ENCODE measurements around the gene ERCC1. TPM values are rescaled to one million over a fixed set of nuclear protein-coding genes. Genes with fewer than 3 reads are reported as not detected.

The ERCC1 gene
- total and polyA plus RNA-seq, 7 donors = 27.3 to 67.0 (median 41.8) TPM

- Histone ChIP-seq H3K4me1 (peaks cover 0 to 36% (median 30%) of the 10 kb centered on the region in 4 donors), H3K36me3 (no peaks in the 10 kb centered on the region), H3K4me3 (no peak overlapping the region), H3K27me3 (no peaks in the 10 kb centered on the region), H3K9me3 (no peaks in the 10 kb centered on the region), H3K27ac (no peak overlapping the region)
- no peak for DNase-seq
- intact Hi-C loops (cut with DNase I) = no loop called here
- TF ChIP-seq, protein P1, sequence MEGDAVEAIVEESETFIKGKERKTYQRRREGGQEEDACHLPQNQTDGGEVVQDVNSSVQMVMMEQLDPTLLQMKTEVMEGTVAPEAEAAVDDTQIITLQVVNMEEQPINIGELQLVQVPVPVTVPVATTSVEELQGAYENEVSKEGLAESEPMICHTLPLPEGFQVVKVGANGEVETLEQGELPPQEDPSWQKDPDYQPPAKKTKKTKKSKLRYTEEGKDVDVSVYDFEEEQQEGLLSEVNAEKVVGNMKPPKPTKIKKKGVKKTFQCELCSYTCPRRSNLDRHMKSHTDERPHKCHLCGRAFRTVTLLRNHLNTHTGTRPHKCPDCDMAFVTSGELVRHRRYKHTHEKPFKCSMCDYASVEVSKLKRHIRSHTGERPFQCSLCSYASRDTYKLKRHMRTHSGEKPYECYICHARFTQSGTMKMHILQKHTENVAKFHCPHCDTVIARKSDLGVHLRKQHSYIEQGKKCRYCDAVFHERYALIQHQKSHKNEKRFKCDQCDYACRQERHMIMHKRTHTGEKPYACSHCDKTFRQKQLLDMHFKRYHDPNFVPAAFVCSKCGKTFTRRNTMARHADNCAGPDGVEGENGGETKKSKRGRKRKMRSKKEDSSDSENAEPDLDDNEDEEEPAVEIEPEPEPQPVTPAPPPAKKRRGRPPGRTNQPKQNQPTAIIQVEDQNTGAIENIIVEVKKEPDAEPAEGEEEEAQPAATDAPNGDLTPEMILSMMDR (IDR thresholded peaks at IDR 0.05) = no peak
- TF ChIP-seq EP300 (IDR thresholded peaks at IDR 0.05) = no peak
- TF ChIP-seq POLR2A (IDR thresholded peaks at IDR 0.05) = no peak
- no peak for TF ChIP-seq POLR2AphosphoS5 (IDR thresholded peaks at IDR 0.05)
- 85 to 90% methylated on average over 16 of the region's 16 CpGs for WGBS, 2 donors
Observed at GRCh38 chr19:45471111-45471930, 47.6 kb upstream of the ERCC1 start.

- Histone ChIP-seq H3K36me3 (no peaks in the 10 kb centered on the region), H3K9me3 (no peaks in the 10 kb centered on the region), H3K27ac (no peak overlapping the region), H3K4me1 (peaks cover 0 to 36% (median 30%) of the 10 kb centered on the region in 4 donors), H3K4me3 (no peak overlapping the region), H3K27me3 (no peaks in the 10 kb centered on the region)
- WGBS, 2 donors = 92 to 93% methylated on average over 15 of the region's 15 CpGs
- DNase-seq = no peak
- intact Hi-C loops (cut with DNase I) = no loop called here
- TF ChIP-seq POLR2A (IDR thresholded peaks at IDR 0.05) = no peak
- TF ChIP-seq, protein P1 (IDR thresholded peaks at IDR 0.05) = no peak
- no peak for TF ChIP-seq EP300 (IDR thresholded peaks at IDR 0.05)
- no peak for TF ChIP-seq POLR2AphosphoS5 (IDR thresholded peaks at IDR 0.05)
Observed at GRCh38 chr19:45470762-45471081, 47.0 kb upstream of the ERCC1 start.

DNA sequence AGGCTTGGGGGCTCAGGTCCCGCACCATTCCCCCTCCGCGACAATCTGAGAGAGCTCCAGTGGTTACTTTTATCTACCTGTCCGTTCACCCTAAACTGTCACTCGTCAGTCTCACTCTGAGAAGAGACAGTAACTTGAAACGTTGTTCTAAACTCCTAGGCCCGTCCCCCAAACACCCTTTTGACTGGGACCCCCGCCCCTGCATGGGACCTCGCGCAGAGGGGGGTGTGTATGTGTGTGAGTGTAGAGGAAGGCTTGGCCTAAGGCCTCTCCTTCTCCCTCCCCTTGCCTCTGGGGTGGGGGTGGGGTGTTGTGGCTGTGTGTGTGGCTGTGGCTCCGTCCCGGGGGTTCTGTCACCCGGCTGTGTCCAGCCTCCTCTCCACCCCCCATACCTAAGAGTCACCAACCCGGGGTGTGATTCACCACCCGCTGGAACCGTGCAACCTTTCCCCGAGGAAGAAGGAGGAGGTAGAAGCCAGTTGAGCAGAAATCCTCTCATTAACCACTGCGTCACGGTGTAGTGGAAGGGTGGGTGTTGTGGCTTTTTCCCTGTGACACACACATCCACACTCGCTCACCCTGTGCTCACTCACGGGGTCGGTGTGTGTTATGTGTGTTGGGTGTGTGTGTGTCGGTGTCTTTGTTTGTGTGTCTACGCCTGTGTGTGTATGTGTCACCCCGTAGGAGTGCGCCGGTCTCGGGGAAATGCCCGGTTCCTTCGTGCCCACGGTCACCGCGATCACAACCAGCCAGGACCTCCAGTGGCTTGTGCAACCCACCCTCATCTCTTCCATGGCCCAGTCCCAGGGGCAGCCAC lies 46.4 kb upstream of the ERCC1 start:
- intact Hi-C loops (cut with DNase I) = no loop called here
- 35 to 43% methylated on average over 33 of the region's 33 CpGs for WGBS, 2 donors
- Histone ChIP-seq H3K4me3 (peak overlapping the region; percentile 48 to 76 (median 72)), H3K36me3 (no peaks in the 10 kb centered on the region), H3K9me3 (no peaks in the 10 kb centered on the region), H3K27me3 (no peaks in the 10 kb centered on the region), H3K4me1 (peaks cover 0 to 36% (median 30%) of the 10 kb centered on the region in 4 donors), H3K27ac (peak overlapping the region; percentile 94 to 97 (median 96))
- peak; percentile 18 to 49 for TF ChIP-seq POLR2A (IDR thresholded peaks at IDR 0.05)
- TF ChIP-seq, protein P1 (IDR thresholded peaks at IDR 0.05) = no peak
- TF ChIP-seq POLR2AphosphoS5 (IDR thresholded peaks at IDR 0.05) = no peak
- DNase-seq = no peak

DNA sequence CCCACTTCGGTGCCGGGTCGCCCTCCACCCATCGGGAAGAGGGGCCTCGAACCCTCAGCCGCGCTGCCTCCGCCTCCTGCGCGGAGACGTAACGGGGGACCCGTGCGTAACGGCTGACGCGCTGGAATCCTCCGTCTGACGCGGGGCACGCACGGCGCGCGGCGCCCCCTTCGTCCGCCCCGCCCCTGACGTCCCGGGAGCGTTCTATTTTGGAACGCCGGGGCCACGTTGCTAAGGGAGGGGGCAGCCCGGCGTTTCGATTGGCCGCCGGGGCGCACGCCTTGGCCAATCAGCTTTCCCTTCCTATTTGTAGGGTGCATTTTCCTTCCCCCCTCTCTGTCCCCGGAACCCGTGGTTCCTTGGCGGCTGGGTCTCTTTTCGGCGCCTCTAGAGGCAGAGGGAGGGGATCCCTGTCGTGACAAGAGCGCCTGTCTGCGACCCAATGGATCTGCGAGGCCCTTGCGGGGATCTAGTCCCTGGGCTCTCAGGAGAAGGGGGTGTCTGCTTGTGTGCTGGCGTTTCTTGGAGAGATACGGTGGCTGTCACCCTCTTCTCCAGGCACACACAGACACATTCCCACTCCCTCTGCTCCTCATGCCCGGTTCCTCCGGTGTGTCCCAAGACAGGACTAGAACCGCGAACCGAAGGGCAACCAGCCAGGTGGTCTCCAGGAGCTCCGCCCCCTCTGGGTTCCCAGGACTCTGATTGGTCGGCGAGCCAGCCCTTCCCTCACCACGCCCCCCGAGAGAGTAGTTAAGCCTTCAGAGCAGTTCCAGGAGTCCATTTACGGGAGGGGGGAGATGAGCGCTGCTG lies 45.6 kb upstream of the ERCC1 start:
- intact Hi-C loops (cut with DNase I) = no loop called here
- Histone ChIP-seq H3K4me3 (peak overlapping the region; percentile 48 to 76 (median 72)), H3K27ac (peak overlapping the region; percentile 94 to 97 (median 96)), H3K36me3 (no peaks in the 10 kb centered on the region), H3K27me3 (no peaks in the 10 kb centered on the region), H3K9me3 (no peaks in the 10 kb centered on the region), H3K4me1 (peaks cover 0 to 36% (median 30%) of the 10 kb centered on the region in 4 donors)
- DNase-seq = peak; percentile 97
- WGBS, 2 donors = 0 to 1% methylated on average over 66 of the region's 66 CpGs
- TF ChIP-seq POLR2A (IDR thresholded peaks at IDR 0.05) (peak; percentile 16 to 29), EP300 (IDR thresholded peaks at IDR 0.05) (peak in 3 of 4 donors; percentile 95 to 98 (median 95)), POLR2AphosphoS5 (IDR thresholded peaks at IDR 0.05) (peak; percentile 79 to 96 (median 84))
- TF ChIP-seq, protein P1 (IDR thresholded peaks at IDR 0.05) = no peak
